ENCODE results near the gene ABT1.
"Not testable (repeated sequence)": the region's sequence is repeated elsewhere in the genome, so short reads cannot be mapped to it uniquely, and the experiment has no call there.

The ABT1 gene

DNA sequence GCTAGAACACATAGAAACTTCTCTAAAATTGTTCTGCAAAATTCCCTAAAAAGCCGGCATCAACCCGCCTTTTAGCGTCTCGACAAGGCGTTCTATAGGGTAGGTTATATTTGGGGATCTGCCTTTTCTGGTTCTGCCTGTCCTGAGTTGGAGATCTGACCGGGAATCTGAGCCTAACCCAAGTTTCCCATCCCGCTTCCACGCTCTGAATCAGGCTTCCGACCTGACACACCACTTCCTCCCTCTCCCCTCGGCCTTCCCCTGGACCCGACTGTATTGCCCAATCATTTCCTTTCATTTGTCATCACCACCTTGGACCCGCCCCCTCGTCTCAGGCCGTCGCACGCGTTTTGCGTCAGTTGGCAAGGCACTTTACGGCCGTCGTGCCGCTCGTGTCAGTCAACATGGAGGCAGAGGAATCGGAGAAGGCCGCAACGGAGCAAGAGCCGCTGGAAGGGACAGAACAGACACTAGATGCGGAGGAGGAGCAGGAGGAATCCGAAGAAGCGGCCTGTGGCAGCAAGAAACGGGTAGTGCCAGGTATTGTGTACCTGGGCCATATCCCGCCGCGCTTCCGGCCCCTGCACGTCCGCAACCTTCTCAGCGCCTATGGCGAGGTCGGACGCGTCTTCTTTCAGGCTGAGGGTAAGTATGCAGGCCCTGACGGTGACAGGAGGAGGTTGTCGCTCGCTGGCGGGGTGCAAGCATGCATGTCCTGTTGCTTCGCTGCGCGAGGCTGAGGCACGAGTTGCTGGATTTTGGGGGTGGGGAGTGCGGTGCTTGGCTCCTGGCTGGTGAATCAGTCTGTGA lies at the start of gene ABT1:
Gene ABT1, plus strand, starts transcription at position 375 of the 810 bp plus-strand sequence. Its CDS starts 30 bp downstream, at position 405.
- Histone ChIP-seq H3K27me3 (replicated peaks; ENCODE audit: control insufficient read depth, insufficient read depth, low read length) (no peaks in the 10 kb centered on the region), H3K36me3 (ENCODE audit: control insufficient read depth, insufficient read depth, low read length, severe bottlenecking) (peaks cover 26% of the 10 kb centered on the region), H3K4me1 (ENCODE audit: control insufficient read depth, insufficient read depth, low read length) (peaks cover 15% of the 10 kb centered on the region), H3K9ac (ENCODE audit: low read length) (peak within 1 kb of the TSS; percentile 97), H3K9me3 (ENCODE audit: control insufficient read depth, low read length) (no peaks in the 10 kb centered on the region), H3K4me3 (ENCODE audit: low read length) (peak within 1 kb of the TSS; percentile 98)
- peak; percentile 99 for DNase-seq (ENCODE audit: low read depth)

DNA sequence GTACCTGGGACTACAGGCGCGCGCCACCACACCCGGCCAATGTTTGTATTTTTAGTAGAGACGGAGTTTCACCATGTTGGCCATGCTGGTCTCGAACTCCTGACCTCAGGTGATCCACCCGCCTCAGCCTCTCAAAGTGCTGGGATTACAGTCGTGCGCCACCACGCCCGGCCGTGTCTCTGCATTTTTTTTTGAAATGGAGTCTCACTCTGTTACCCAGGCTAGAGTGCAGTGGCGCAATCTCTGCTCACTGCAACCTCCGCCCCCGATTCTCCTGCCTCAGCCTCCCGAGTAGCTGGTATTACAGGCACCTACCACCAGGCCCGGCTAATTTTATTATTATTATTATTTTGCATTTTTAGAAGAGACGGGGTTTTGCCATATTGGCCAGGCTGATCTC lies 49.4 kb upstream of the ABT1 start:
- peaks cover 32% of the 10 kb centered on the region for H3K36me3 ChIP-seq (ENCODE audit: control insufficient read depth, insufficient read depth, low read length, severe bottlenecking)
- not testable (repeated sequence) for H3K27me3 ChIP-seq (replicated peaks; ENCODE audit: control insufficient read depth, insufficient read depth, low read length); H3K9me3 ChIP-seq (ENCODE audit: control insufficient read depth, low read length); DNase-seq (ENCODE audit: low read depth); H3K9ac ChIP-seq (ENCODE audit: low read length); H3K4me3 ChIP-seq (ENCODE audit: low read length); H3K4me1 ChIP-seq (ENCODE audit: control insufficient read depth, insufficient read depth, low read length)

DNA sequence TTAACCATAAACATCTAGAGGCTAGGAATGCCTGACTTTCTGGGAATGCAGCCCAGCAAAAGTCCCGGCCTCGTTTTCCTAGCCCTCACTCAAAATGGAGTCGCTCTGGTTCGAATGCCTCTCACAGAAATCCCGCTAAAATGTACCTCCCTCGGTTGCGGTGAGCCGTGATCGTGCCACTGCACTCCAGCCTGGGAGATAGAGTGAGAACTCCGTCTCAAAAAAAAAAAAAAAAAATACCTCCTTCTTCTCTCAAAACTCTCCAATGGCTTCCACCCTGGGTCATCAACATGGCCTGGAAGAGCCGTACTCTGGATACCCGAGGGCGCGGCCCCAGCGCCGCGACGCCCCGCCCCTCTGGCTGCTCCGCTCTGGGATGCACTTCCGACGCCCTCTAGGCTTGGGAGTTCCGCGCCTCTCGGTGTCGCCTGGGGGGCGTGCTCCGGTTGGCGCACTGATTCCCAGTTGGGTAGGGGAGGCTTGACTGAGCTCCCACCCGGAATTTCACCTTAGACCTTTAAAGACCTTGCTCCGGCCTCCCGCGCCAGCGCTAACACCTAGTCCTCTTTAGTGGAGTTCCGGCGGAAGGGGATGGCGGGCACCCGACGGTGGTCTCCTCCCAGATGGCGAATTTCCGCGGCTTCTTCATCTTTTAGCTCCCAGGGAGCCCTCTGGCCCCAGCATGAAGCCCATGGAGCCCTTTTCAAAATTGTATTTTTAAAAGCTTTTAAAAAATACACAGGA lies 46.3 kb upstream of the ABT1 start:
- peak; percentile 56 for DNase-seq (ENCODE audit: low read depth)
- peaks cover 13% of the 10 kb centered on the region for H3K36me3 ChIP-seq (ENCODE audit: control insufficient read depth, insufficient read depth, low read length, severe bottlenecking)
- peak overlapping the region; percentile 65 for H3K9ac ChIP-seq (ENCODE audit: low read length)
- H3K27me3 ChIP-seq (replicated peaks; ENCODE audit: control insufficient read depth, insufficient read depth, low read length): no peaks in the 10 kb centered on the region
- H3K9me3 ChIP-seq (ENCODE audit: control insufficient read depth, low read length): no peaks in the 10 kb centered on the region
- peaks cover 13% of the 10 kb centered on the region for H3K4me1 ChIP-seq (ENCODE audit: control insufficient read depth, insufficient read depth, low read length)
- H3K4me3 ChIP-seq (ENCODE audit: low read length): peak overlapping the region; percentile 86

DNA sequence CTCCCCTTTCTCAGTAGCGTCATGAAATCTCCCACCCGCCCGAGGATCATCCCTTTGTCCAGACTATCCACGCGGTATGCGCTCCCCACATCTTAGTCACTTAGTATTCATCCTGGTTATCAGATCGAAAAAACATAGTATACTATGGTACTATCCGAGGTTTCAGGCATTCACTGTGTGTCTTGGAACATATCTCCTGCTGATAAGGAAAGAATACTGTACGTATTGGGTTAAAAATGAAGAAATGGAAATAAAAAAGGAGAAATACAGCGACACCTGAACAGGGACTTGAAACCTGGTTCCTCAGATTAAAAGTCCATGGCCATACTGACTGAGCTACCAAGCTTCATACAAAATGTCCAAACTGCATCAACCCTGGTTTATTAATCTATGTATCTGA lies 44.5 kb upstream of the ABT1 start:
- Histone ChIP-seq H3K9ac (ENCODE audit: low read length) (no peak overlapping the region), H3K4me3 (ENCODE audit: low read length) (no peak overlapping the region), H3K27me3 (replicated peaks; ENCODE audit: control insufficient read depth, insufficient read depth, low read length) (no peaks in the 10 kb centered on the region), H3K36me3 (ENCODE audit: control insufficient read depth, insufficient read depth, low read length, severe bottlenecking) (no peaks in the 10 kb centered on the region), H3K9me3 (ENCODE audit: control insufficient read depth, low read length) (no peaks in the 10 kb centered on the region), H3K4me1 (ENCODE audit: control insufficient read depth, insufficient read depth, low read length) (peaks cover 16% of the 10 kb centered on the region)
- DNase-seq (ENCODE audit: low read depth): no peak

DNA sequence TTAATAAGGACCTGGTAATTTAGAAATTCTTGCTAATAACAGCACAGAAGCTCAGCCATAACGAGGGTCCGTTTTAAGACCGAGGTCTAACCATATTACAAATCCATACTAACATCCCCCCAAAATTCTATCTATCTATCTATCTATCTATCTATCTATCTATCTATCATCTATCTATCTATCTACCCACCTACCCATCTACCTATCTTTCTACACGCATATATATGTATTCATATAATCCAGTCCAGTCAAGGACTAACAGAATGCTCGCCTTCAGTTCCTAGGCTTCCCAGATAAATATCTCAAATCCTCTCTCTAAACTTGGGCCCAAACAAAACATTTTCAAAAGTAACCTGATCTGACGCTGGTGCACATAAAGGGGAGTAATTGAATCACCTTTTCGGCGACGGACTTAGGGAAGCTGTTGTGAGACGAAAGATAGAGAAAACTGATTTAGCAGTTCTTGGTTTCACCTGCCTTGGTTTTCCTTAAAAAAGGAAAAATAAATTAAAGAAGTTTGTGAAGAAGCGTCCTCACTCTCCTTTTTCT lies 44.0 kb upstream of the ABT1 start:
- Histone ChIP-seq H3K27me3 (replicated peaks; ENCODE audit: control insufficient read depth, insufficient read depth, low read length) (no peaks in the 10 kb centered on the region), H3K36me3 (ENCODE audit: control insufficient read depth, insufficient read depth, low read length, severe bottlenecking) (no peaks in the 10 kb centered on the region), H3K4me3 (ENCODE audit: low read length) (peak overlapping the region; percentile 83), H3K9ac (ENCODE audit: low read length) (peak overlapping the region; percentile 77), H3K4me1 (ENCODE audit: control insufficient read depth, insufficient read depth, low read length) (peaks cover 16% of the 10 kb centered on the region), H3K9me3 (ENCODE audit: control insufficient read depth, low read length) (no peaks in the 10 kb centered on the region)
- DNase-seq (ENCODE audit: low read depth): peak; percentile 28

DNA sequence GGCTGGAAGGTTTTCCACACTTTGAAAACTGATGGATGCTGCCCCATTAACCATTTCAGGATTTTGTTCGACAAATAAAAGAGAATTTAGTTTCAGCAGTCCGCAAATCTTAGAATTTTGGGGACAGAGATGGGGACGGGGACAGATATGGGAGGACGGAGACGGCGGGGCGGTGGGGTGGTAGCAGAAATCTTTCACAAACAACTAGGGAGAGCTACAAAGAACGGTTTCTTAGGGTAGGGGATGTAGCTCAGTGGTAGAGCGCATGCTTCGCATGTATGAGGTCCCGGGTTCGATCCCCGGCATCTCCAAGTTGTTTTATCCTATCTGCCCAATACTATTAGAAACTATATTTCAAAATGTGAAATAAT lies 43.5 kb upstream of the ABT1 start:
- Histone ChIP-seq H3K4me3 (ENCODE audit: low read length) (peak overlapping the region; percentile 83), H3K36me3 (ENCODE audit: control insufficient read depth, insufficient read depth, low read length, severe bottlenecking) (no peaks in the 10 kb centered on the region), H3K9me3 (ENCODE audit: control insufficient read depth, low read length) (no peaks in the 10 kb centered on the region), H3K4me1 (ENCODE audit: control insufficient read depth, insufficient read depth, low read length) (peaks cover 16% of the 10 kb centered on the region), H3K27me3 (replicated peaks; ENCODE audit: control insufficient read depth, insufficient read depth, low read length) (no peaks in the 10 kb centered on the region), H3K9ac (ENCODE audit: low read length) (peak overlapping the region; percentile 77)
- peak; percentile 83 for DNase-seq (ENCODE audit: low read depth)

DNA sequence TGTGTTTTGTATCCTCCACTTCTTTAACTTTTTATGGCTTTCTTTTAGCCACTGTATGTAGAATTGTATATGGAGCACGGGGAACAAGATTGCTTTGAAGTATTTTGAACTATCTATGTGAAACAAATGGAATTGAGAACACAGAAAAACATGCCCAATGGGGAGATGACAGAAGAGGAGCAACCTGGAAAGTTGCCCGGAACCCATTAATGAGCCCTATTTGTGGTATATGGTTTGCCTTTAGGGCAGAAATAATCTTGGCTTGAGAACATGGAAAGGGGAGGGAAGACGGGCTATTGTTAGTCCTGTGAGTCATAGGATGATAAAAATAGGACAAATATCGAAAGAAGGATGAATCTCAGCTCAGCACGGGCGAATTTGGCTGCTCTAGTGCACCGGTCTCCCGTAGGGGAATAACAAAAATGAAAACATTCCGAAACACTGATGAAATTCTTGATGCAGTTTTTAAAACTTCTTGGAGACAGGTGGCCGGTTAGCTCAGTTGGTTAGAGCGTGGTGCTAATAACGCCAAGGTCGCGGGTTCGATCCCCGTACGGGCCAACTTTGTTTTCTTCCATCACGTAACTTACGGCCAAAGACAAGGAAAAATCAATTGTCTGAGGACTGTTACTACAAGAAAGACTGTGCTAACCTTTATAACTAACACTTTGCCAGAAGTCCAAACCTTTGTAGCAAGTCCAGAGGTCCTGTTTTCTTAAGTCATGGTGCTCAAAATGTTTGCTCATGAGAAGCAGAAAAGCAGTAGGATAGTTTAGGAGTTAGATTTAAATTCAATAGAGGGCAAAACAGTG lies 42.9 kb upstream of the ABT1 start:
- peak; percentile 90 for DNase-seq (ENCODE audit: low read depth)
- Histone ChIP-seq H3K4me1 (ENCODE audit: control insufficient read depth, insufficient read depth, low read length) (peaks cover 16% of the 10 kb centered on the region), H3K9me3 (ENCODE audit: control insufficient read depth, low read length) (no peaks in the 10 kb centered on the region), H3K36me3 (ENCODE audit: control insufficient read depth, insufficient read depth, low read length, severe bottlenecking) (no peaks in the 10 kb centered on the region), H3K9ac (ENCODE audit: low read length) (peak overlapping the region; percentile 77), H3K4me3 (ENCODE audit: low read length) (peak overlapping the region; percentile 83), H3K27me3 (replicated peaks; ENCODE audit: control insufficient read depth, insufficient read depth, low read length) (no peaks in the 10 kb centered on the region)

DNA sequence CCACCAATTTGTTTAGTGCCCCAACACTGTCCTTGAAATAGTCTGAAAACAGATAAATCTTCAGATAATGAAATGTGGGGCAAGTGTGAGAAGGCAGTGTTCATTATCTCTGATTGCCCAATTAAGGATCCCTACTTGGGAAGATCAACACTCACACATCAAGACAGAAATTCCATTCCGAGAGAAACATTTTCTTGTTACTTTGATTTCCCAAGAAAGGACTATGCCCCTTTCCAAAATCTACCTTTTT lies 42.4 kb upstream of the ABT1 start:
- H3K27me3 ChIP-seq (replicated peaks; ENCODE audit: control insufficient read depth, insufficient read depth, low read length): no peaks in the 10 kb centered on the region
- peak overlapping the region; percentile 82 for H3K4me3 ChIP-seq (ENCODE audit: low read length)
- no peaks in the 10 kb centered on the region for H3K36me3 ChIP-seq (ENCODE audit: control insufficient read depth, insufficient read depth, low read length, severe bottlenecking)
- no peak for DNase-seq (ENCODE audit: low read depth)
- H3K9ac ChIP-seq (ENCODE audit: low read length): peak overlapping the region; percentile 65
- no peaks in the 10 kb centered on the region for H3K9me3 ChIP-seq (ENCODE audit: control insufficient read depth, low read length)
- peaks cover 16% of the 10 kb centered on the region for H3K4me1 ChIP-seq (ENCODE audit: control insufficient read depth, insufficient read depth, low read length)

DNA sequence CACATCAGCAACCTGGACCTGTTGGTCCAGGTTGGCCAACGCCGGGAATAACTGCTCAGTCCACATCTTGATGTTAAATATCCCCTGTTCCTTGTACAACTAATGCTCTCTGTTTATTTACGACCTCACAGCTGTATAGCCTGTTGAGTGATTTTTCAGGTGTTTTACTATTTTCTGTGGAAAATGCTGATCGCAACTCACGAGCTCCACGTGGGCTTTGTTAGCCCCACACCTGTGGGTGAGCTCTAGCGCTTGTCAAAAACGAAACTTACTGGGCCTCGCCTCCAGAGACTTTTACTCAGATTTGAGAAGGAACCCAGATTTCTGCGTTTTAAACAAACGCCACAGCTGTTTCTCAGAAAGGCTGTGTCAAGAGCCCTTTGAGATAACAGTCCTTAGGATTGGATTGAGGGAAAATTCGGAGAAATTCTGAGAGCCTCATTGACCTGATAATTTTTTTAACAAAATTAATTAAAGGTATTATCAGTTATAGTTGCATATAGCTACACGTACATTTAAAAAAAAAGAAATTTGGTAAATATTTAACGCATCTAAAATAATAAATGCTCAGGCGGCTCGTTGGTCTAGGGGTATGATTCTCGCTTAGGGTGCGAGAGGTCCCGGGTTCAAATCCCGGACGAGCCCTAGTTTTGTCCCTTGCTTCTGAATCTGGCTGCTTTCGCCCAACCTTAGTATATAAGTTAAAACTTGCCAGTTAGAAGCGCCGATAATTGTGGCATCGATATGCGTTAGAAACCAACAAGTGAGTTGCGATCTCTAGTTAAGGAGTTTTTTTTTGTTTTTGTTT lies 41.9 kb upstream of the ABT1 start:
- peak overlapping the region; percentile 65 for H3K9ac ChIP-seq (ENCODE audit: low read length)
- H3K27me3 ChIP-seq (replicated peaks; ENCODE audit: control insufficient read depth, insufficient read depth, low read length): no peaks in the 10 kb centered on the region
- no peaks in the 10 kb centered on the region for H3K36me3 ChIP-seq (ENCODE audit: control insufficient read depth, insufficient read depth, low read length, severe bottlenecking)
- peak; percentile 75 for DNase-seq (ENCODE audit: low read depth)
- H3K9me3 ChIP-seq (ENCODE audit: control insufficient read depth, low read length): no peaks in the 10 kb centered on the region
- H3K4me3 ChIP-seq (ENCODE audit: low read length): peak overlapping the region; percentile 82
- peaks cover 16% of the 10 kb centered on the region for H3K4me1 ChIP-seq (ENCODE audit: control insufficient read depth, insufficient read depth, low read length)

DNA sequence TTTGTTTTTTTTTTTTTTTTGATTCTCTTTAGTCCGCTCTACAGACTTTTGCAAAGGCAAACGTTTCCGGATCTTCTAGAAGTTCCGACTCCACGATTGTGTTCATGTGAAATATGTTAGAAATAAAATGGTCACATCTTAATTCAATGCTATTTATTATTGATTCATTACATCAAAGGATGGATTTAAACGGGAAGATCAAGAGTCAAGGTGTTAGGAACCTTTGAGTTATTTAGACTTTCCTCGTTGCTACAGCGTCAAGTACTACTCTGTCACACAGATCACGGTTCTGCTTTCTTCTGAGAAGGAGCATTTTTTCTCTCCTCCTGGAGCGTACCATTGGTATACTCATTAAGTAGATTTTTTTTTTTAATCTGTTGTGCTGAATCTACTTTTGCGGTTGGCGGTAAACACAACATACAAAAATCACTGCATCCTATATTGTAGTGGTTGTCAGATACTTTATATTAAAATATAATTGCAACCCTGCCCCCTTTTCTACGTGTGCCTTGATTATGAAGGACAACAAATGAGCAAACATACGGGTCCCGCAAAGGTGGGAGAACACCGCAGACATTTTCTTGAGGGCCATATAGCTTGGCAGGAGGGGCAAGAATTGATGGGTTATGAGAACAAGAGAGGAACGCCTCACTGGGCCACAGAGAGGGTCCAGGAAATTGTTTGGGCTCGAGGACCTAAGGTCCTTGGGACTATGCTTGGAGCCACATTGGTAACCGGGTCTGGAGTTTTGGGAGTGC lies 41.1 kb upstream of the ABT1 start:
- H3K4me3 ChIP-seq (ENCODE audit: low read length): peak overlapping the region; percentile 74
- peak; percentile 38 for DNase-seq (ENCODE audit: low read depth)

More for the DNA sequence above, 41.1 kb upstream of the ABT1 start:
- no peaks in the 10 kb centered on the region for H3K36me3 ChIP-seq (ENCODE audit: control insufficient read depth, insufficient read depth, low read length, severe bottlenecking)
- peaks cover 16% of the 10 kb centered on the region for H3K4me1 ChIP-seq (ENCODE audit: control insufficient read depth, insufficient read depth, low read length)
- no peak overlapping the region for H3K9ac ChIP-seq (ENCODE audit: low read length)
- no peaks in the 10 kb centered on the region for H3K9me3 ChIP-seq (ENCODE audit: control insufficient read depth, low read length)
- no peaks in the 10 kb centered on the region for H3K27me3 ChIP-seq (replicated peaks; ENCODE audit: control insufficient read depth, insufficient read depth, low read length)
